Spleen (tissue), 7 donors: ENCODE results near the gene STXBP6.

Experiments
- CTCF ChIP-seq, 11 experiments: fragments of 200-600 bp in 7 of 11; fragments of 450-650 bp in 4 of 11; sonication (generic) in 4 of 11; IDR thresholded peaks in 8 of 11; conservative IDR thresholded peaks in 3 of 11; 1 replicate in 7 of 11; 2 replicates in 4 of 11; pipeline versions ENCODE4 v1.4.0 to v1.8.0; 2016 to 2021; ENCODE audit warnings: antibody characterized with exemption in 11 of 11, inconsistent platforms in 4 of 11, mild to moderate bottlenecking in 1 of 11
- POLR2A ChIP-seq, 3 donors: fragments of 450-650 bp; IDR thresholded peaks; one replicate each; pipeline ENCODE4 v1.5.1; 2017; ENCODE audit warnings: antibody characterized with exemption in 3 of 3, mild to moderate bottlenecking in 1 of 3
- POLR2AphosphoS5 ChIP-seq, 3 donors: sonication (generic); formaldehyde crosslinking; IDR thresholded peaks; one replicate each; pipeline ENCODE4 v1.5.1; 2017; ENCODE audit warnings: antibody characterized with exemption in 3 of 3
- donor health status: DM: no; HTN: no; CAD: no; lungs with moderate emphysema.
- donor health status: DM: no; HTN: no; CAD: no.
- donor health status: DM: no; HTN: no; CAD: no.

DNA sequence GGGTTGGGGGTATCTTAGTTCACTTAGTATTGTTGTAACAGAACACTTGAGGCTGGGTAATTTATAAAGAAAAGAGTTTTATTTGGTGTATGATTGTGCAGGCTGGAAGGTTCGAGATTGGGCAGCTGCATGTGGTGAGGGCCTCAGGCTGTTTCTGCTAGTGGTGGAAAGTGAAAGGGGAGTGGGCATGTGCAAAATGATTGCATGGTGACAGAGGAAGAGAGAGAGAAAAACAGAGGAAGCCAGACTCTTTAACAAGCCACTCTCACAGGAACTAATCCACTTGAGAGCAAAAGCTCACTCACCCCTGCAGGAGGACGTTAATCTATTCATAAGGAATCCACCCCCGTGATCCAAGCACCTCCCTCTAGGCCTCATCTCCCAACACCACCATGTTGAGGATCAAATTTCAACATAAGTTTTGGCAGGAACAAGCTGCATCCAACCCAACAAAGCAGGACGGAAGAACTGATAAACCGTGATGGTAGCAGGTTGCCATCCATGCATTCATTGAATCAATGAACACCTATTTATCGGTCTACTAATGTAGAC is 251.0 kb downstream of the STXBP6 start:
- TF ChIP-seq CTCF (IDR thresholded peaks at IDR 0.05 in 8 of 11, conservative IDR thresholded peaks at IDR 0.05 in 3 of 11): no peak
- TF ChIP-seq POLR2A (IDR thresholded peaks at IDR 0.05): no peak
- TF ChIP-seq POLR2AphosphoS5 (IDR thresholded peaks at IDR 0.05): no peak
